Measurements from ENCODE around the gene ACAN.

- no peak for TF ChIP-seq CTCF (IDR thresholded peaks at IDR 0.05; ENCODE audit: low read length)
- TF ChIP-seq EZH2 (optimal IDR thresholded peaks at IDR 0.05; ENCODE audit: low read depth, low read length), result no peak
- TF ChIP-seq EZH2phosphoT487 (IDR thresholded peaks at IDR 0.05; ENCODE audit: low read length), result no peak
These were observed 31.9 kb downstream of the ACAN start for GRCh38 chr15:88835119-88835518.

Measured in MM.1S (cell line).